NOMO-1 (cell line): ENCODE results near the gene SV2C.

Experiments used
- DNase-seq, 2 experiments: peaks; one replicate each; lab custom pipeline; 2025; ENCODE audit not compliant: unreplicated experiment in 2 of 2; lab: John Stamatoyannopoulos, UW

Gene SV2C

DNA sequence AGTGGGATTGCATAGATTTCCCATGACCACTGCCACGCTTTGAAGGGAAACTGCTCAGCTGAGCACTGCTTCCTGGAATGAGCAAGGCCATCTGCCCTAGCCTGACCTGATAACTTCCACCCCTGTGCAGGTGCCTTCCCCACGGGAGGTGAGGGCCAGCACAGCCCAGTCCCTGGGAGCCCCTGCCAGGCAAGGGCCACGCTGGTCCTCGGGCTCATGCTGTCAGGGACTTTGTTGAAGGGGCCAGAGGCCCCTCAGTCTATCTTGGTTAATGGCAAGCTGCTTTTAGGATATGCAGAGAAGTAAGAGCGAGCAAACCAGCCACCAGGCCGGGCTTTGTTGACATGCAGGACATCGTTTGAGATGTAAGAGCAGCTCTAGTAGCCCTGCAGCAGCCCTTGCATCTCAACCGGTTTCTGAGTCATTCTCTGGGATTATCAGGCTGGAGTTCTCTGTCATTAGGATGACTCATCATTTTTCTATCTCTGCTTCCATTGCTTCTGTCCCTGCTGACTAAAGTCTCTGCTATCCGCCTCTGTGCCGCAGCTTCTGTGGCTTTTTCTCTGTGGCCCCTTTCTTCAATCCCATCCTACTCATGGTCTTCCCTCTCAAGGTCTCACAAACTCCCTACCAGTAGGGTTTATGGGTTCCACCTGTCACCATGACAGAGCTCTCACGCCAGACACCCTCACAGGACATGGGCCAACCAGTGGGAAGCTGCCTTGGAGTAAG is 289.3 kb downstream of the SV2C start:
- no peak for DNase-seq

DNA sequence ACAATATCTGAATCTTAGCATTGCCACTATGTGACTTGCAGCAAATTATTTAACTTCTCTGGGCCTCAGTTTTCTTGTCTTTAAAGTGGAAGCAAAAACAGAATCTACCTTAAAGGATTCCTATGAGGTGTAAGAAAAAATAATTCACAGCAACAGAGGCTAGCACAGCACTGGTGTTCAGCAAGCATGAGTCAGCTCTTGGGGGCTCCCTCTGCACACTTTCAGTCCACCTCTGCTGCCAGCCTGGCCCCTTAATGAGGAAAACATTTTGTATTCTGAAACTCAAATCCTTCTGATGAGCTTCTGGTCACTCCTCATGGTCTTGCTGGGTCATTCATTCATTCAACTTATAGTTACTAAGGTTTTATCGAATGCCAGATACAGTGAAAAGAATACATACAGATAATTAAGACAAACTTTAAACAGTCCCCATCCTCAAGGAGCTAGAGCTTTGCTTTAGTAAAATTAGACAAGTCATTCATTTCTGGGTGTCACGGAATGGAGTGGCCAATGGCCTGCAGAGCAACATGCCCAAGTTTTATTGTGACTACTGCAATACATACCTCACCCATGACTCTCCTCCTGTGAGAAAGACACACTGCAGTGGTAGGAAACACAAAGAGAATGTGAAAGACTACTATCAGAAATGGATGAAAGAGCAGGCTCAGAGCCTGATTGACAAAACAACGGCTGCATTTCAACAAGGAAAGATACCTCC is 293.1 kb downstream of the SV2C start:
- no peak for DNase-seq

DNA sequence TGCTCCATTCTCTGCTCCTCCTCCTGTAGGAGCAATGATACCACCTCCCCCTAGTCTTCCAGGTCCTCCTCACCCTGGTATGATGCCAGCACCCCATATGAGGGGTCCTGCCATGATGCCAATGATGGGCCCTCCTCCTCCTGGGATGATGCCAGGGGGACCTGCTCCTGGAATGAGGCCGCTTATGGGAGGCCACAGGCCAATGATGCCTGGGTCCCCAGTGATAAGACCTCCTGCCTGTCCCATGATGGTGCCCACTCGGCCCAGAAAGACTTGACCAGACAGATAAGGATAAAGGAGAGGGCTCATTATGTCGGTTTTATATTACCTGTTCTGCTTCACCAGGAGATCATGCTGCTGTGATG is 293.7 kb downstream of the SV2C start:
- no peak for DNase-seq

DNA sequence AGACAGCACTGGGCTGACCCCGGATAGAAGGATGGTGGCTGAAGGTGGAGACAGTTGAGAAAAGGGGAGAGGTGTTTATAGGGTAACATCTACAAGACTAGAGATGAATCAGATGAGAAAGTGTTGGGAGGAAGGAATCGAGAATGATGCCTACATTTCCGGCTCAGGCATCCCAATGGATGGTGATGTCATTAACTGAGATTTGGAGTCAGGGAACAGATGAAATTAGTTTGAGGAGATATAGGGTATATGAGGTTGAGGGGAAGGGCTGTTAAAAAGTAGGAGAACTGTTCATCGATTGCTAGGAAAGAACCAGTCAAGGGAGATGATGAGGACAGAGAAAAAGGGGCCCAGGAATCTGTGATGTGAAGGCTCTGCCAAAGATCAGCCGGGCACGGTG is 295.2 kb downstream of the SV2C start:
- no peak for DNase-seq

DNA sequence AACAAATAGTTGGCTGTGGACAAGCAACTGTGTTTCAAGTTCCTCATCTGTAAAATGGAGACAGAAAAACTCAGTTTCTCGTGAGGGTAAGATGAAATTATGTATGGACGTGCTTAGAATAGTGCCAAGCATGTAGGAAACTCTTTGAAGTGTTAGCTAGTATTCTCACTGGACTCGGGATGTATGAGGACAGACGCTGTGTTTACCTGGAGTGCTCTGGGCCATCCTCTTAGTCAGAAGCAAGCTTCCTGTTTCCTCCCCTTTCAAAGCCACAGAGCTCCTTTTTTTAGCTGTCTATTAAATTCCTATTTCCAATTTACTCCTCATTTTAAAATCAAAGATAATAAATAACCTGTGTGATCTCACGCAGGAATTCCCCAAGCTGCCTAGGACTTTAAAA is 296.1 kb downstream of the SV2C start:
- DNase-seq: peak in 1 of 2 experiments; percentile 6

DNA sequence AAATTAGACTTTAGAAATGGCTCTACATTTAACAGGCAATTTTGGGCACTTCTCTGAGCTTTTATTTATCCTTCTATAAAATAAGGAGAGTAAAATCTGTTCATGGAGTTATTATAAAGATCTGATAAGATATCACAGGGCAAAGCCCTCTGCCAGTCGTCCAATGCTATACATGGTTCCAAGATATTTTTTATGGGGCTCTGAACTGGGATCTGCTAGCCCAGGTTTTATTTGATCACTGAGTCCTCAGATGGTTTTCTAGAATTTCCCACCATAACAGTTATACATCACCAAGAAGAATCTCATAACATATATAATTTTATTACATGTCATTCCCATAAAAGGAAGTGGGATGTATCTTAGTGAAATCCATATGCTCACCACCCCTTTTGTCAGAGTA is 296.7 kb downstream of the SV2C start:
- DNase-seq: no peak

DNA sequence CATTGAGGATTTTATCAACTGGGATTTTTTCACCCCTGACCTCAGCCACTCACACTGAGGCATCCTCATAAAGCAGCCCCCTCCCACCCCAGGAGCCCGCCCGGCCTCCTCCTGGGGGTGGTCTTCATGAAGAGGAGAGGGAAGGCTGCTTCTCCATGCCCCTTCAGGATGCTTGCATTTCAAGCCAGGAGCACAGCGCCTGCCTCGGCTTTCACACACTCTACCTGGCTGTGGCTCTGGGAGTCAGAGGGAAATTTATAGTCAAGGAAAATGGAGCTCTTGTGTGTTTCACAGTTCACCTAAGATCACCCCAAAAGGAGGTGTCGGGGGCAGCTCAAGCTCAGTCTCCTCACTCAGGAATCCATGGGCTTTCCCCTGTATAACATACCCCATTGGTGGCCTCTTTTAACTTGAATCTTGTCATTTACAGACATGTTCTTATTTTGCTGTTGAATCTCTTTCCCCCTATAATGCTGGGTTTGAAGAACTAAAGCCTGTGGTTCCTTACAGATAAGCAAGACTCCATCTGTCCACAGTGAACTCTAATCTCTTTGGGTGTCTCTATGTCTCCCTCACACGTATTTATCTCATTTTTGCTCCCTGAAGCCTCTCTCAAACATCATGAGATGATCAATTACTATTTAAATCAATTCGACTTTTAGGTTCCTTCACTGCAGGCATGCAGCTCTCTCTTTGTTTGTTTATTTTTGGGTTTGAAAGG is 297.3 kb downstream of the SV2C start:
- no peak for DNase-seq

DNA sequence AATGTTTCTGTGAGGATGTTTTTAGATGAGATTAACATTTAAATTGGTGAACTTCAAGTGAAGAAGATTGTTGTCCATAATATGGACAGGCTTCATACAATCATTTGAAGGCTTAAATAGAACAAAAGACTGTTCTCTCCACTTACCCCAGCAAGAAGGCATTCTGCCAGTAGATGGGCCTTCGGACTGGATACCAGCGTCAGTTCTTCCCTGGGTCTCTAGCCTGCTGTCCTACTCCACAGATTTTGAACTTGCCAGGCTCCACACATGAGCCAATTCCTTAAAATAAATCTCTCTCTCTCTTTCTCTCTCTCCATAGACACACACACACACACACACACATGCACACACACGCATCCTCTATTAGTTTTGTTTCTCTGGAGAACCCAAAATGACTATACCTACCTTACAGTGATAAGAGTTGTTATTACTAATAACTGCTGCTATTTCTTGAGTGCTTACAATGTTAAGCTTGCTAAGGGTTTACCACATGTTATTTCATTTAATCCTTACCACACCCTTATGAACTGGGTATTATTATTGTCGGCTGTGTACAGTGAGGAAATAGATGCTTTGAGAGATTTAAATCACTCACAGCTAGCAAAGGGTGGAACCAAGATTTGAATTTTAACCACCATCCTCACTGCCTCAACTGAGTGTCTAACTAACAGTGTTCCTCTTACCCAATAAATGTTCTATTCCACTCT is 300.1 kb downstream of the SV2C start:
- DNase-seq: no peak

DNA sequence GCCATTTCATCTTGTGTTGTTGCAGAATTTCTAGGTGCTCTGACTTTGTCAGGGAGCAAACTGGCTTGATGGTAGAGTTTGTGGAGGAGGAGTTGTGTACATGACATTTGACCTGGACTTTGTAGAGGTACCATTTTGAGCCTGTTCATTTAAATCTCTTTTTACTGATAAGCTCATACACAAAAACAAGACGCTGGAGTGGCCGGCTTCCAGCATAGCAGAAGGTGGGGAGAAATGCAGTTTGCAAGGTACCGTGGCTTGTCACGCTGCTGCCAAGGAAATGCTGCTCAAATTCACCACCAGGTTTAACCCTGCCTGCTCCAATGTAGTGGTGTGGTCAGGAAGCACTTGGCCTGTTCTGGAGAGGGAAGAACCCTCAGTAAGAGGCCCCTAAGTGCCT is 301.0 kb downstream of the SV2C start:
- DNase-seq: no peak

DNA sequence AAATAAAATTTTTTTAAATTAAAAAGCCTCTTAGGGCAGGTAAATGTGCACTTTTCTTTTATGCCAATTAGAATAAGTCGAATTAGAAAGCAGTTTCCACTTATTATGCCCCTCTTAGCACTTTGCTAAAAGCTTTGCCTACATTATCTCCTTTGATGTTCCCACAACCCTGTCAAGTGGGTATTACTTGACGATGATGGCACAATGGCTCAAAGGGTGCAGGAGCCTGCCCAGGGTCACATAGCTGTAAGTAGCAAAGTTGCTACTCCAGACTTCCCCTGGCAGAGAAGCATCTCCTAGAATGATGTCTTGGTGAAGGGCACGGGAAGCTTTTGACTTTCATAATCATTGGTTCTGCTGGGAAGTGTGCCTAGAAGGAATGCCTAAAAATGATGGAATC is 301.5 kb downstream of the SV2C start:
- no peak for DNase-seq

DNA sequence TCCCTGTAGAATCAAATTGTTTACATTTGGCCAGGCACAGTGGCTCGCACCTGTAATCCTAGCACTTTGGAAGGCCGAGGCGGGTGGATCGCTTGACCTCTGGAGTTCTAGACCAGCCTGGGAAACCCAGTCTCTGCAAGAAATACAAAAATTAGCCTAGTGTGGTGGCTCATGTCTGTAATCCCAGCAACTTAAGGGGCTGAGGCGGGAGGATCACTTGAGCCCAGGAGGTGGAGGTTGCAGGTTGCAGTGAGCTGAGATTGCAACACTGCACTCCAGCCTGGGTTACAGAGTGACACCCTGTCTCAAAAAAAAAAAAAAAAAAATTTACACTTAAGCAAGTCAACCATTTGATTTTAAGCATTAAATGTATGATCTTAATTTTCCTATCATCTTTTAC is 302.4 kb downstream of the SV2C start:
- no peak for DNase-seq

DNA sequence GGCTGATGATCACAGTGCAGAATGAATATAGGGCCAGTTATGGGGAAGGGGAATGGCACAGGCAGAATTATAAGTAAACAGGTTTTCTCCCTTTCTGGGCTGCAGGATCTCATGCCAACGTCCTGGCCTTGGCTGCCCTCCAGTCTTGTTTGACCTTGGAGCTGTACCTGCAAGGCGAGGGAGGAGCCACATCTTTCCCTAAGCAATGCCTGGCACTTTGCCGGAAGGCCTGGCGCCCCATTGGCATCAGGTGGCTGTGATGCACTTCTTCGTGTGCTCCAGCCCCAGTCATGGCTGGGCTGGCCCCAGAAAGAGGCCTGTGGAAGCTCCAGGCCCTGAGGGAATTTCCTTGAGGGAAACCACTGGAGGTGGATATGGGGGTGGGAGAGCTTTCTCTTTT is 303.2 kb downstream of the SV2C start:
- no peak for DNase-seq

DNA sequence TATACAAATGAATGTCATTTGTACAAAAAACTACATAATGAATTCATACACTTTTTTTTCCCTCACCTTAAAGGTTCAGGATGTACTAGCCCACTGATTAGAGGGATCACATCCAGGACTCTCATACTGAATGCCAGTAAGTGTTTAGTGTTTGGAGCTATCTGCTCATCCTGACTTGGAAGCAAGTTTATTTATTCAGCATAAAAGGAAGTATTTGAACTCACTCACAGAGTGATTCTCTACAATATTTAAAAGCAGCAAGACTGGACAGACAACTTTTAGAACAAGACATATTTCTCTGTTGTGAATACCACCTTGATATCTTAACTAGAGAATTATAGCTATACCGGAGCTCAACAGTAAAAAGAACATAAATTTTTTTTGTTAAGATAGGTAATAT is 305.1 kb downstream of the SV2C start:
- DNase-seq: no peak

DNA sequence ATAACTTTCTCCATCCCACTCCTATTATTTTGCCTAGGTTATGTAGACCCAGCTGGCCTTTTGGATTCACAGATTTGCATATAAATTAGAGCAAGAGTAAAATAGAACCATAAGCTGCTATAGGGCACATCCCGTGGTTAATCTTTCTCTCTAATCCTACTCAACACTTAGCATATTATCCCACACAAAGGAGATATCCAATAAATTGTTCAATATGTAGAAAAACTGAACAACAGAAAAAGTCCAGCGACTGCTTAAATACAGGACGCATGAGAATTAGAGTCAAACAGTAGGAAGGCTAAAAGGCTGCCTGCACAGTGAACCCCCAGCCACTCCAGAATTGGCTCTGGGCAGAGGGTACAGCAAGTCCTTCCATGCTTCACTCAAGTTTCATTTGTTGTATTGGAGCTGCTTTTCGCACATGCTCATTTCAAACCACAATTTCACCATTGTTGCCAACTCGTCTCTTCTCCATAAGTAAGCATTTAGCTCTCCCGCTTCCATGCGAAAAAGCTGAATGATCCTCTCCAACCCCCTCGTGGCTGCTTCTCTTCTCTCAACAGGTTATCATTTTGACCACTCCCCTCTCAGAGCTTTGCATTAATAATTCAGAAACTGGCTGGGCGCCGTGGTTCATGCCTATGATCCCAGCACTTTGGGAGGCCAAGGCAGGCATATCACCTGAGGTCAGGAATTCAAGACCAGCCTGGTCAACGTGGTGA is 305.8 kb downstream of the SV2C start:
- no peak for DNase-seq

DNA sequence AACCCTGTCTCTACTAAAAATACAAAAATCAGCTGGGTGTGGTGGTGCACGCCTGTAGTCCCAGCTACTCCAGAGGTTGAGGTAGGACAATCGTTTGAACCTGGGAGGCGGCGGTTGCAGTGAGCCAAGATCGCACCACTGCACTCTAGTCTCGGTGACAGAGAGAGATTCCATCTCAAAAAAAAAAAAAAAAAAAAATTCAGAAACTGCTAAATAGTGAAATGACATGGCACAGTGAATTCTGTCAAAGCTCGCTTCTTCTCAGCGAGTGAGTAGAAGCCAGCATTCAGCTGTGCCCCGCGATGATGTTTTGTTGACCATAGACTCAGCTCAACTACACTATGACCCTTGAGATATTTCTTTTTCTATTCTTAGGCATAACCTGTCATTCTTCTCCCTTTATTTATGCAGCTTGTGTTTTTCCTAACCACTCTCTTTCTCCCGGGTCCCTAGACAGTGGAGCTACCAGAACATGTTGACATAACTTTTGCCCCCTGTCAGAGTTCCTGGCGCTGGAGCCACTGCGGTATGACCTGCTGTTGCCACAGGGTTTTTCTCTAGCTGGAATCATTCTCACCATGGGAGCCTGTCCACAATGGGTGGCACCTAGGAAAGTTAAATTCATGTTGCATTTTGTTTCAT is 306.5 kb downstream of the SV2C start:
- no peak for DNase-seq

DNA sequence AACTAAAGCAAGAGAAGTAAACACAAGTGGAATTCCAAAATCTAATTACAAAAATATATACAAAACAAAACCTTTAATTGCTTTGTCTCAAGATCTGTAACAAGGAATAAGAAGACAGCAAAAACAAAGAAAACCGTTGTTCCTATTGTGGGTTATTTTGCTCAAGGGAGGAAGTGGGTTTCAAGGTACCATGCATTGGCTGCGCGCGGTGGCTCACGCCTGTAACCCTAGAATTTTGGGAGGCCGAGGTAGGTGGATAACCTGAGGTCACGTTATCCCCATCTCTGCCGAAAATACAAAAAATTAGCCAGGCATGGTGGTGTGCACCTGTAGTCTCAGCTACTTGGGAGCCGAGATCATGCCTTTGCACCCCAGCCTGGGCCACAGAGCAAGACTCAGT is 307.8 kb downstream of the SV2C start:
- no peak for DNase-seq

DNA sequence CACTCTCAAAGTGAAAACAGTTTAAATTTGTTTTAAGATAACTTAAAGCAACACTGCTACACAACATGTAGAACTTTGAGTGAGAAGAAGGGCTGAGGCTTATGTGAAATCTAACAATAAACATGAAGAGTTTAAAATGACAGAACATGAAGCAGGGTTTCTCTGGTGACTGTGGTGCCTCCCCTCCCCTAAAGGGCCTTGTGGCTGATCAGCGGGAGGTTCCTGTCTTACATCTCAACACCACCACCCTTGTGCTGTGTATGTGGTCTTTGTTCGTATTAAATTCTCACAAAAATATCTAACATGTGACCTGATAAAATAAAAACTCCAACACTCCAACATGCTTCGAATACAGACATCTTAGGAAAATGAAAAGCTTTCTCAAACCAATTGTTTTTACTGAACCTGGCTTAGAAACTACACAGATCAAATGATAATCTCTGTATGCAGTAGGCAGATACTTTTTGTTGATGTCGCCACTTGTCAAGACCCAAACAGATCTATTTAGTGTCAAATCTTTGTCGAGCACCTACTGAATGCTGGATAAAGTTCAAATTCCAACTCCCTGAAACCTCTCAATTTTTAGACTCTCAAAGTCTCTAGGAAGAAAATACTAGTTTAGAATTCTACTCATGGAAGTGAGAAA is 310.0 kb downstream of the SV2C start:
- DNase-seq: no peak

DNA sequence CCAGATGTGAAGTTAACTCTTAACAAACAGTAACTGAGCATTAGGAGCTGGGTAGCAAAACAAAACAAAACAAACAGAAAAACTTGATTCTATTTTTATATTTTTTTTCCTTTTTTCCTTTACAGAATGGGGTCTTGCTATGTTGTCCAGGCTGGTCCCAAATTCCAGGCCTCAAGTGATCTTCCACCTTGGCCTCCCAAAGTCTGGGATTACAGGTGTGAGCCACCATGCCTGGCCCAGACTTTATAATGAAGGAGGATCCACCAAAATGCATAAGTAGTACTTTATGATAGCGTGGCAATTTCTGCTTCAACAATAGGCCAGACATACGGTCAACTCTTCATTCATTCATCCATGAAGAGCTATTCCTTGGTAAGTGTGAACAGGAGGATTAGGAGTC is 314.0 kb downstream of the SV2C start:
- DNase-seq: no peak

DNA sequence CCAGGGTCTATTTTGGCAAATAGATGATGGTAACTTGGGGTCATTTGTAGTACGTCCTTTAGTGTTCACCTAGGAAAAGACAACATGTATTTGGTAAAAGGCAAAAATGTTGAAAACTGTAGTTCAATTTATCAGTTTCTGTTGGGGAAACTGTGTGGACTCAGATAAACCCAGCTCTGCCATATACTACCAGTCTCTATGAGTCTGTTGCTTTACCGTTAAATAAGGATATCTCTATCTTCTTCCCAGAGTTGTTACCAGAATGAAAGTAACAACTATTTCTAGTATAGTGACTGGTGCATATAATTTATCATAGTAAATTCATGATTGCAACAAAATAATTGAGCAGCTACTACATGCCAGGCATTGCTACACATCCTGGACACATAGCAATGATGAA is 316.1 kb downstream of the SV2C start:
- no peak for DNase-seq

DNA sequence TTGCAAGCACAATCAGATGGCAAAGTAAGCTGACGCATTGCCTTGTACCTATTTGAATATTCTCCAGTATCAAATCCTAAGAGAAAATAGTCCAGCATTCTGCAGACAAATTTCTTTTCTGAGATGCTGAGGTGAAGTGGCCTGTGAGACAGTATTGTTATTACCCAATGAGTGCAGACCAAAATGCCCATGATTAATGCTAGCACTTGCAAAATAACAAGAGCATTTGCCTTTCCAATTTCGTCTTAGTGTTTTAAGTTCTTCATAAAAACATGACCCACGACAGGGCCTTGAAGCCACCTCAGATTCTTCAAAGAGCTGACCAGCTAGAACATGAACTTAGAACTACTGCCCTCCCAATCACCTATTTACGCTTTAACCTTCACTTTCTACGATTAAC is 317.3 kb downstream of the SV2C start:
- DNase-seq: no peak
